ENCODE results near the gene NSFL1C. TPM values are rescaled to one million over a fixed set of nuclear protein-coding genes. Genes with fewer than 3 reads are reported as not detected.

The NSFL1C gene
- polyA plus RNA-seq, 1 donor (not counting 4 experiments of a cell fraction or from before 2014, with no cell fraction given), result 38.8 TPM

GRCh38 chr20:1392443-1392692 is 74.3 kb downstream of the NSFL1C start:
- peaks cover 39% of the 10 kb centered on the region for H4K20me1 ChIP-seq (ENCODE audit: control insufficient read depth, extremely low read depth, insufficient read depth, low read length)
- peaks cover 49% of the 10 kb centered on the region for H3K4me1 ChIP-seq (ENCODE audit: control insufficient read depth, extremely low read depth, insufficient read depth, low read length)
- peaks cover 11 to 17% of the 10 kb centered on the region in 2 experiments for H3K36me3 ChIP-seq (ENCODE audit: control insufficient read depth in 2 of 2, extremely low read depth in 1 of 2, insufficient read depth in 2 of 2, low read length in 2 of 2)
- FAIRE-seq (no peak), DNase-seq (ENCODE audit: low read depth, low spot score) (no peak)
- H3K9ac ChIP-seq (ENCODE audit: control insufficient read depth, extremely low read depth, insufficient read depth, low read length), result peak overlapping the region; percentile 76
- H3K9me1 ChIP-seq (ENCODE audit: control insufficient read depth, extremely low read depth, insufficient read depth, low read length), result peaks cover 12% of the 10 kb centered on the region
- no peak for TF ChIP-seq EZH2 (IDR thresholded peaks at IDR 0.05; ENCODE audit: low read length)
- TF ChIP-seq CTCF (optimal IDR thresholded peaks at IDR 0.05 in 1 of 3, IDR thresholded peaks at IDR 0.05 in 1 of 3, conservative IDR thresholded peaks at IDR 0.05 in 1 of 3; ENCODE audit: extremely low read depth in 1 of 3, insufficient read depth in 2 of 3, low read length in 3 of 3), result no peak
- H3K27ac ChIP-seq (ENCODE audit: control insufficient read depth, insufficient read depth, low read length), result peak overlapping the region; percentile 61
- H3K4me3 ChIP-seq (ENCODE audit: control insufficient read depth in 2 of 3, extremely low read depth in 1 of 3, insufficient read depth in 2 of 3, low read depth in 1 of 3, low read length in 3 of 3), result peak overlapping the region; percentile 79 to 93 (median 81)
- peak overlapping the region; percentile 70 for H3K4me2 ChIP-seq (ENCODE audit: control insufficient read depth, extremely low read depth, insufficient read depth, low read depth, low read length)
- H3K9me3 ChIP-seq (ENCODE audit: control insufficient read depth, low read depth, low read length), result no peaks in the 10 kb centered on the region
- dilution Hi-C loops (cut with MboI; ENCODE audit: extremely low pct_ligation_motif_present, low sequenced_read_pairs), result no loop called here
- peaks cover 55% of the 10 kb centered on the region for H3K79me2 ChIP-seq (ENCODE audit: control insufficient read depth, insufficient read depth, low read length)
- H2AFZ ChIP-seq (ENCODE audit: control insufficient read depth, low read length), result no peak overlapping the region
- H3K27me3 ChIP-seq (ENCODE audit: control insufficient read depth, extremely low read depth, insufficient read depth, low read length), result no peaks in the 10 kb centered on the region

Other genes starting within 250 kb of the NSFL1C start
- gene RAD21L1, start 240.8 kb downstream of the NSFL1C start, polyA plus RNA-seq, result 0.06 TPM in 1 of 3 replicates, not detected in the others
- 1.3 to 2.4 TPM (median 1.4 TPM) in 3 replicates for gene SNPH, start 200.6 kb downstream of the NSFL1C start, polyA plus RNA-seq
- 27.8 to 78.9 TPM (median 36.0 TPM) in 3 replicates for gene SDCBP2, start 137.7 kb downstream of the NSFL1C start, polyA plus RNA-seq
- 776 to 1,168 TPM (median 1,010 TPM) in 3 replicates for gene FKBP1A, start 73.8 kb downstream of the NSFL1C start, polyA plus RNA-seq
- gene SIRPB2, start 24.6 kb upstream of the NSFL1C start, polyA plus RNA-seq, result 1.1 to 2.1 TPM (median 1.6 TPM) in 3 replicates
- not detected in 3 replicates for gene SIRPD, start 90.9 kb upstream of the NSFL1C start, polyA plus RNA-seq
- 0.06 TPM in 1 of 3 replicates, not detected in the others for gene SIRPB1, start 153.2 kb upstream of the NSFL1C start, polyA plus RNA-seq
- 0.04 to 0.17 TPM in 2 of 3 replicates, not detected in the other for gene SIRPG, start 190.9 kb upstream of the NSFL1C start, polyA plus RNA-seq